ENCODE measurements around the gene AMPH. TPM values are rescaled to one million over a fixed set of nuclear protein-coding genes. Genes with fewer than 3 reads are reported as not detected.

Gene AMPH
- total RNA-seq, 1 donor from 2014 or later, result 22.1 TPM

GRCh38 chr7:38502289-38502688, 128.9 kb downstream of the AMPH start:
- Histone ChIP-seq H3K9me3 (no peaks in the 10 kb centered on the region), H3K36me3 (no peaks in the 10 kb centered on the region), H3K27me3 (no peaks in the 10 kb centered on the region), H3K27ac (no peak overlapping the region), H3K4me3 (no peak overlapping the region), H3K4me1 (peaks cover 0 to 3% of the 10 kb centered on the region in 2 donors)
- no peak for DNase-seq (ENCODE audit: low spot score in 2 of 2)
- intact Hi-C loops (cut with DNase I), result no loop called here
- TF ChIP-seq CTCF (IDR thresholded peaks at IDR 0.05), result no peak

- H3K4me3 ChIP-seq, result no peak overlapping the region
- H3K4me1 ChIP-seq, result no peaks in the 10 kb centered on the region
- no peak for TF ChIP-seq CTCF (IDR thresholded peaks at IDR 0.05)
- H3K27me3 ChIP-seq, result no peaks in the 10 kb centered on the region
- no peak overlapping the region for H3K27ac ChIP-seq
- no peaks in the 10 kb centered on the region for H3K9me3 ChIP-seq
- no peak for DNase-seq (ENCODE audit: low spot score in 2 of 2)
- no peaks in the 10 kb centered on the region for H3K36me3 ChIP-seq
- intact Hi-C loops (cut with DNase I), result no loop called here
These were observed 139.2 kb downstream of the AMPH start for GRCh38 chr7:38492010-38492409.

GRCh38 chr7:38482521-38482920, 148.7 kb downstream of the AMPH start:
- Histone ChIP-seq H3K4me3 (no peak overlapping the region), H3K27me3 (no peaks in the 10 kb centered on the region), H3K36me3 (no peaks in the 10 kb centered on the region), H3K27ac (no peak overlapping the region), H3K4me1 (no peaks in the 10 kb centered on the region), H3K9me3 (peaks cover 0 to 10% of the 10 kb centered on the region in 2 donors)
- intact Hi-C loops (cut with DNase I), result no loop called here
- TF ChIP-seq CTCF (IDR thresholded peaks at IDR 0.05), result no peak
- DNase-seq (ENCODE audit: low spot score in 2 of 2), result no peak

- DNase-seq (ENCODE audit: low spot score in 2 of 2), result no peak
- intact Hi-C loops (cut with DNase I), result no loop called here
- no peaks in the 10 kb centered on the region for H3K4me1 ChIP-seq
- H3K27ac ChIP-seq, result no peak overlapping the region
- no peak for TF ChIP-seq CTCF (IDR thresholded peaks at IDR 0.05)
- peaks cover 0 to 10% of the 10 kb centered on the region in 2 donors for H3K9me3 ChIP-seq
- H3K27me3 ChIP-seq, result no peaks in the 10 kb centered on the region
- H3K4me3 ChIP-seq, result no peak overlapping the region
- no peaks in the 10 kb centered on the region for H3K36me3 ChIP-seq
These were observed 149.8 kb downstream of the AMPH start for GRCh38 chr7:38481401-38481800.

GRCh38 chr7:38478404-38478803, 152.8 kb downstream of the AMPH start:
- no peak overlapping the region for H3K4me3 ChIP-seq
- no peak overlapping the region for H3K27ac ChIP-seq
- intact Hi-C loops (cut with DNase I), result no loop called here
- no peaks in the 10 kb centered on the region for H3K36me3 ChIP-seq
- DNase-seq (ENCODE audit: low spot score in 2 of 2), result no peak
- no peak for TF ChIP-seq CTCF (IDR thresholded peaks at IDR 0.05)
- no peaks in the 10 kb centered on the region for H3K4me1 ChIP-seq
- no peaks in the 10 kb centered on the region for H3K9me3 ChIP-seq
- no peaks in the 10 kb centered on the region for H3K27me3 ChIP-seq

GRCh38 chr7:38477333-38477732, 153.8 kb downstream of the AMPH start:
- H3K27me3 ChIP-seq, result no peaks in the 10 kb centered on the region
- intact Hi-C loops (cut with DNase I), result no loop called here
- no peaks in the 10 kb centered on the region for H3K36me3 ChIP-seq
- no peak overlapping the region for H3K4me3 ChIP-seq
- no peak overlapping the region for H3K27ac ChIP-seq
- DNase-seq (ENCODE audit: low spot score in 2 of 2), result no peak
- TF ChIP-seq CTCF (IDR thresholded peaks at IDR 0.05), result no peak
- no peaks in the 10 kb centered on the region for H3K9me3 ChIP-seq
- no peaks in the 10 kb centered on the region for H3K4me1 ChIP-seq

All from ascending aorta (tissue), 2 donors.